GM21619 (cell line): ENCODE results near the gene ZBTB16.

Experiments
- ATAC-seq: cut with Tn5 transposase; IDR thresholded peaks from one replicate; pipeline ENCODE4 v1.9.1; 2021; ENCODE audit not compliant: unreplicated experiment

The ZBTB16 gene

DNA sequence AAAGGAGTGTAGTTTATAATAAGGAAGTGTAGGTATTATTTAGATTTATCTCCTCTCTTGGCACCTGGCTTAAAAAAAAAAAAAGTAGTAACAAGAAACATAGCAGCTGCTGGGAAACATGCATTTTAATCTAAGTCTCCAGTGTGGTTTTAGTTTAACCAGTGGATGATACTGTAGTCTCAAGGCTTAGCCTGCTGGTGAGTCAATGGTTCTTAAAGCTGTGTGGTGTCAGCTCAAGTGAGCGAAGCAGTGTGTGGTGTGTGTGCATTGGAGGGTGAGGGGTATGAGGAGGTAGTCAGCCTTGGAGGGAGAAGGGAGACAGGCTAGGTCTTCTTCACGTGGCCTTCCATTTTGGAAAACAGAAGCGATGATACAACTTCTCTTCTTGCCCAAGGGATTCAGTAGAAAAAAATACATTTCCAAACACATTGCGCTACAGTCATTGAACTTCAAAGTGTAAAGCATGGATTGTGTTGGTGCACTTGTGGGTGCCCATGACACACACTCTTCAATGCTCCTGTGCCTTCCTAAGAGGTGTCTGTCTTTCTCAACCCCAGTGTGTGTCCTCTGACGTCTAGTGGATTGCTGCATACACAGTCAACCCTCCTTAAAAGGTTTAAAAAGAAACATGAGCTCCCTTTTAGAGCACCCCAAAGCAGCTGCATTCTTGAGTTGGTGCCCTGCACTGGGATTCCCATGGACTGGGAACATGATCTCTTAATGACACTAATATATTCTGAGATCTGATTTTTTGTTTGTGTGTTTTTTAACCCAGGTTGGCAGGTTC, 40.1 kb downstream of the ZBTB16 start:
- no peak for ATAC-seq

DNA sequence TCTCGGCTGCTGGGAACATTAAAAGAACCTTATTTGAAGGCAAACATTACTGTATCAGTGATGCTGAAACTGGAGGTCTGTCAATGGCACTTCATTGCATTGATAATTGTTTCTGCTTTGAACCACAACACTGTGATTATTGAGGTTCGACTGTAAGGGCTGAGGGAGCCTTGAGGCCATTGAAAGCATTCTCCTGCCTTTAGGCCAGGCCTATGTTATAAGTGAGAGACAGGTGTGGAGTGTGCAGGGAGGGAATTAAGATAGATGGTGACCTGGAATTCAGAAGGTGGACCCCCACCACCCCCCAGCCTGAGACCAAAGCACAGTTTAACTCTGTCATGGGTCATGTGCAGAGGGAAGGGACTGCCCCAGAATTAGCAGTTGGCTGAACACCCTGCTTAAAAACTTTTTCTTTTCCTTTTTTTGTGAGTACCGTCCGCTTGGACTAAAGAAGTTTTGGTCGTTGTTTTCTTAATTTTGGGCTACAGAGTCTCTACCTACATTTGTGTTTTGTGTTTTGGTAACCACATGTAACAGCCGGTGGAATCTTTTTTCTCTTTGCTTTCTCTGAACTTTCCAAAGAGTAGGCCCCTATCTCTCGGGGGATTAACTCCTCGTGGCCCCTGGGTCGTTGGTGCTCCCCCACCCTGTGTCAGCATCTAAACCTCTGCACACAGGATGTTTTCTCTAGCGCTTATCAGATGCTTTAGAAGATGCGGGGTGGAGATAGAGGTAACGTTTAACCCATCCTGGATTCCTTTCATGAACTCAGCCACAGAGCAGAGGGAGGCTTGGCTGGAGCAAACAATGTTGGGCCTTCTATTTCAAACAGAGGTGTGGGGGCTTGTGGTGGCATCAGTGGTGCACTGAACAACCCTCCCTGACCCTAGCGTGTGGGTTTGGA, 43.7 kb downstream of the ZBTB16 start:
- ATAC-seq = no peak

DNA sequence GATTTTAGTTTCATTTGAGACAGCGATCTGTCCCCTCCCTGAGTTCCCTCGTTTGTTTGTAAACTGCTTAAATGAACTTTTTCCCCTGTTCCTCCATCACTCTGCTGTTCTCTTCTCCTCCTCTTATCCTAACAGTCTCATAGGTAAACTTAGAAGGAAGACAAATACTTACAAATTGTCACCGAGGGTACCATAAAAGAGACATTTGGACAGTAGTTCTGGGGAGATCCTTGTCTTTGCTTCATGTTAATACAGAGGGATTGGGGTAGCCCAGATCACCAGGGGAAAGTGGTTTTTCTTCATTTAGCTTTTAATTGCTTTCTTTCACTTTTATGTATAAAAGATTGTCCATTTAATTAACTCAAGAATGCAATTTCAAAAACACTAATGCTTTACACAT, 46.1 kb downstream of the ZBTB16 start:
- no peak for ATAC-seq

DNA sequence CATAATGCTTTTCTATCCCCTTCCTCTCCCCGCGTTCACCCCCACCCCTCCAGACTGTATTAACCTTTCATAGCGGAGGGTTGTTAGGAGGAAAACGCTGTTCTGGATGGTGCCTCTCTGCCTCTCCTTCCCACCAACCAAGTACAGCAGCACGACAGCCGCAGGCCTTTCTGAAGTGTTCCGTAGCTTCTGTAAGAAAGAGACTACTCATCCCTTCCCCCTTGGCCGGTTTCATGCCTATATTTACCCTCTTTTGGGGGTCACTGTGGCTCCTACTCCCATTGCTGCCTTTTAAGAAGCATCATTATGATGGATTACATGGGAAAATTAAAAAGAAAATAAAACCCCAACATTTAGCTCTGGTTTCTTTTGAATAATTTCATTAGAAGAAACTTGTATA, 46.5 kb downstream of the ZBTB16 start:
- no peak for ATAC-seq

GRCh38 chr11:114106986-114107385, 47.5 kb downstream of the ZBTB16 start:
- no peak for ATAC-seq

DNA sequence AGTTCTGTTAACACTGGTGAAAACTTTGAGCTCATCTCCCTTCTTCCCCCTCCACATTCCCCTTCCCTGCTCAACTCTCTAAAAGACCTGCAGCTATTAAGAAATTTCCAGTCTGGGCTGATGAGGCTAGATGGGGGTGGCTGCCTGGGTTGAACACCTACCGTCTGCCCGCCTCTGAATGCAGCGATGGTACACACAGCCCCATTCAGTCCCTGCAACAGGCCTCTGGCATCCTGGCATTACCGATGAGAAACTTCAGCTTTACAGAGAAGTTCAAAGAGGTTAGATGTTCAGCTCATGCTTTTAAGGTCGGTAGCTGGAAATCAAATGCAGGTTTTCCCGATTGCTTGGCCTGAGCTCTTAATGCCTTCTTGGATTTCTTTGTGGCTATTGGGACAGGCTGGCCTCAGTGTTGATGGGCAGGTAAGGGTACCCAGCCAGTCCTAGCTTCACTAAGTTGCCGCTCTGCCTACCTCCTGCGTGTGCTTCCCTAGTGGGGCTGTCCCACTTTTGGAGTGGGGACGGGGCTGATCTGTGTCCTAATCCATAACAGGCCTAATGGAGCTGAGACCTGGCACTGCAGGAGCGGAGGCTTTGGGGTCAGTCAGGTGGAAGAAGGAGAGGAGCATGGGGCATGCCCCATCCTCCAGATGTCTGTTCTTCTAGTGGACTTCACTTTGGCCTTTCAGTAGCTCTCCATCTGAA, 49.1 kb downstream of the ZBTB16 start:
- no peak for ATAC-seq

DNA sequence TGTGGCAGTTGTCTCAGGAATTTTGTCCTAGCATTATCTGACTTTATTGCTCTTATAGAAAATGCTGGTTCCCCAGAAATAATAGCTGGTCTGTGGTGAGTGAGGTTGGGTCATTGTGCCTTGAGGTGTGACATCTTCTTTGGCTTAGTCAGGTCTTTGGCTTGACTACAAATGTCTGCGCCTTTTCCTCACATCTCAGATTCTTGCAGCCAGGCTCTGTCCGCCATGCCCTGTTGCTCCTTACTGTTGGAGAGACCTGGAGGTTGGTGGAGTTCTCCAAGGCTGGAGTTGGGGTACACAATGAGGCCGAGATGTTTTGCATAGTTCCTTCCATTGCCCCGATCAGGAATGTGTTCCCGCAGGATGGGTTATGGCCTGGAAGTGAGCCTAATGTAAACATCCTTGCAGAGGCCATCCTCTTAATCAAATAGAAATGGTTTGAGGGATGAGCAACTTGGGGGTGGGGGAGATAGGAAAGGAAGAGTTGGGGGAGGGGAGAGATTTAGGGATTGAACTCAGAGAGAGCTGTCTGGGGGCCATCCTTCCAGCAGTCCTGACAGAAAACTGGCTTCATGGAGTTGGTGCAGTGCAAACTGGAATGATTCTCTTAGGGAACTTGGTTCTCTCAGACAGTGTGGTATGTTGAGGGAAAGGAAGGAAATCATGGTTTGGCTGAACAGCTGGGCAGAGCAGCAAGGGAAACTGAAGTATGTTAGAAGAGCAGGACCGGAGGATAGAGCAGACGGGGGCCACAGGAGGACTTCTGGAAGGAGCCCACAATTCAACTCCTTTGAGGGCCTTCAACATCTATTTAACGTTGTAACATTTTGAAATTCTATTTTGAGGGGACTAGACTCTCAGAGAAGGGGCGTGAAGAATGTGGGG, 49.9 kb downstream of the ZBTB16 start:
- no peak for ATAC-seq

DNA sequence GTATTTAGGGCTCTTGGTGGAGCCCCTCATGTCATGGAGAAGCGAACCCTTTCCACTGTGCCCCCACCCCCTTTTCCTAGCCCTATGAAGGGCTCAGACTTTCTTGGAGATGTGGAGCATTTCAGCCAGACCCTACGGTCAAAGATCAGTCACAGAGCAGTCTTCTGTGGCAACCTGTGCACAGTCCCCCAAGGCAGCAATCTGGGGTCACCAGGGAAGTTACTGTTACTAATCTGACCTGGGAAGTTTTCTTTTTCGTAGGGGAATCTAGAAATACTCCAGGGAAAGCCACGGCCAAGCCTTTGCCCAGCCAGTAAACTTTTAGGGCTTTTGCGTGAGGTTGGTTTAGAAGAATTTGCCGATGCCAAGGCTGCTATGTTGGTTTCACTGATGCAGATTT, 50.6 kb downstream of the ZBTB16 start:
- ATAC-seq = no peak

DNA sequence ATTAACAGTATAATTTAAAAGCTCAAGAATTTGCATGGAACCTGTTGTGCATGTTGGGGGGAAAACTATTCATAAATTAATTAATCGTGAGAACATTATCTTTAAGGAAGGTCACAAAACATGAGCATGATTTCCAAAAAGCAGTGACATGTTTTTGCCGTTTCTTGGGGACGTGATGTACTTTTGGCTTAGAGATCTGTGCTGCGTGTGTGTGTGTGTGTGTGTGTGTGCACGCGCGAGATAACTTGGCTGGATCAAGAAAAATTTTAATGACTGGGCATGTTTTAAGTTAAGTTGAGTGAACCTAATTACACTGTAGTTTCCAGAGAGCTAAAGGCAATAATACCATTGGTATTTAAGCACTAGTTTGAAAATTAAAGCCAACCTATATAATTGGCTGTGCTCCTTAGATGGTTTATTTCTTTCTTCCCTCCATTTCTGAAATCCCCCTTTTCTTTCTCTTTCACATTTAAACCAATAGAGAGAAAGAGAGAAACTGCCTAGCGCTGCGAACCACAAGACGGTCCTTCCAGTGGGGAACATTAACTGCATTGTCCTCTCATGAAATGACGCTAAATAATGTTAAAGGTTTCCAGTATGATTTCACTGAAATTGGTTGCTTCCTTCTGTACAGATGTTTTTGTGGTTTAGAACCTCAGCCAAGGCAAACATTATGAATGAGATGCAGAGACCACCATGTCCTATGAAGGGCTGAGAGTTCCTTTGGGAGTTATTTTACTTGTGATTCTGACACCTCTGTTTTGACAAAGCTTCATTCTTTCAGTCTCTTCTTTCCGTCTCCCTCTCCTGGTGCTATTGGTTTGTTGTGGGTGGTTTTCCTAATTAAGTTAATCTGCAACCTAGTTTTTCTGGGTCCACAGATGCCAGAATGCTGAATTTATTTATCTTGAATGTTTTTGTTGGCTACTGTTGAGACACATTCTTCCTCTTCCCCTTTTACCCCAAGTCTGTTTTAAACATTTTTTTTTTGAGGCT, 51.7 kb downstream of the ZBTB16 start:
- ATAC-seq = no peak

- no peak for ATAC-seq
These were observed 56.0 kb downstream of the ZBTB16 start for GRCh38 chr11:114115451-114115928.

GRCh38 chr11:114116357-114116756, 56.8 kb downstream of the ZBTB16 start:
- no peak for ATAC-seq

DNA sequence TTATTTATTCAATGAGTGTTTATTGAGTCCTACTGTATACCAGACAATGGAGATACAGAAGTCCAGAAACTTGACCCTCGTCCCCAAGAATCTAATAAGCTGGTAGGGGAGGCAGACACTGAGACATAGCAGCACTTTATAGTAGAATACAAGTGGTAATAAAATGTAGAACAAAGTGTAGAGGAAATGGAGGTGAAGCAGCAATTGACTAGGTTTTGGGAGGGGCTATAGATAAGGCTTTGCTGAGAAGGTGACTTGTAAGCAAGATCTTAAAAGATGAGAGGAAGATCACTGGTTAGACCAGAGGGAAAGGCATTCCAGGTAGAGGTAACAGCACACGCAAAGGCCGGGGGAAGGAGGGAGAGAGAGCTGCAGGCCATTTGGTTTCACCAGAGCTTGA, 57.3 kb downstream of the ZBTB16 start:
- no peak for ATAC-seq

GRCh38 chr11:114120606-114121005, 61.1 kb downstream of the ZBTB16 start:
- no peak for ATAC-seq

DNA sequence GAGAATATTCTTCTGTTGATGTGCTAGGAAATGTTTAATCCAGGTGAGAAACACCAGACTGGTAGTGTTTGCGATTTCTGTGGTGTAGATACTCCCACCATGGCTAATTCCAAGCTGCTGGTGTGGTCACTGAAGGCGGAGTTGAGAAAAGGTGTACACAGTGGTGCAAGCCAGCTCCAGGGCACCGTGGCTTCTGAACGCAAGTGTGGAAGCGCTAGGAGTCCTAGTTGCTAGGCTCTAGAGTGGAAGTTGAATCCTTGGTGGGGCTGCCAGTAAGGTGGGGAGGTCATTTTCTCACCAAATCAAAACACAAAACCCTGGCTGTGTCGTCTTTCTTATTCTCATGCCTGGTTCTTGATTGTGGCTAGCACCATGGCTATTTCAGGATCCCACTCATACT, 61.6 kb downstream of the ZBTB16 start:
- no peak for ATAC-seq

DNA sequence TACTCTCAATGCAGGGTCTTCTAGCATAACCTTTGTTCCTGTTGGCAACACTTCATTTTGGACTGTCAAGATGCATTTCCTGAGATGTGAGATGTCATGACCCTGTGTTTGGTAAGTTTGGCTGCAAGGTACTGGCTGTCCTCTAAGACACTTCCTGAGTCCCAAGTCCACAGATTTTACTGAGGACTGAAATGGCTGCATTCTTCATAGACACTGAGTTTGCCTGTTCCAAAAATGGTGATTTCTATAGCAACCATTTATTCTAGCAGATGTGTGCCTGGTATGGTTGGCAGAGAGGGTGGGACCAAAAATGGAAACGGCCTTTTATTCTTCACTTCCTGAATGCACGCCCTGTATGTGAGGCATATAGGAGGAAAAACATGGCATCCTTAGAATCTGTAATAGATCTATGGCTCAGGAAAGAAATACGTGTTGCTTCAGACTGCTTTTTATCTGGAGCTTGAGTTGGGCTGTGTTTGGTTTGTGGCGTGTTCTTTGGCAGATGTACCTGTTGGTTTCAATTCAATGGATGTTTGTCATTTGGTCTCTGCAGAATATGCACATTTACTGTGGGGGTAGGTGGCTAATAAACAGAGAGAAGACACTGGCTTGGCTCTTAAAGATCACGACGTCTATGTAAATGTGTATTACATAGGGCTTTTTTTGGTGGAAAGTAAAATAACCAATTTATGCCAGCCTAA, 62.4 kb downstream of the ZBTB16 start:
- no peak for ATAC-seq

- no peak for ATAC-seq
These were observed 63.2 kb downstream of the ZBTB16 start for GRCh38 chr11:114122686-114123085.

- no peak for ATAC-seq
These were observed 64.3 kb downstream of the ZBTB16 start for GRCh38 chr11:114123692-114124330.

DNA sequence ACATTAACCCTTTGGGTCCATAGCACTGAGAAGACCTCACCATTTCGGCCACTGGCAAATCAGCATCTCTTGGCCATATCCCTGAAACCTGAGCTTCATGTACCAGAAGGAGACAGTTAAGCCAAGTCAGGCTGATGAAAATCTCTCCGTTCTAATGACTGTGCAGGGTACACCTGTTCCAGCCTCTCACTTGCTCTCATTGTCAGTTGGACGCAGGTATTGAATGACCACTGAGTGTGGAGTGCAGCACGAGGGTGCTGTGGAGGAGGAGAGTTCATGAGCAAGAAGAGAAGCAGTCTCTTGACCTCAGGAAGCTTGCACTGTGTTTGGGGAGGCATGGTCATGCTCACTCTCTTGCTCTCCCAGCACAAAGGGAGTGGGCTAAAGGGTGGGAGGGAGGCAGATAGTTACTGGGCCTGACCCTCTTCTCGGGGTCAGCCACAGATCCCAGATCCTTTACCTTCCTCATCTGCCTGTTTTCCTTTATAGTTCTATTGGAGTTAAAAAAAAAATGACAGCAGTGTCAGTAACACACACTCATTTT, 65.2 kb downstream of the ZBTB16 start:
- no peak for ATAC-seq
